ENCODE data around the gene IFI16.

Gene IFI16

DNA sequence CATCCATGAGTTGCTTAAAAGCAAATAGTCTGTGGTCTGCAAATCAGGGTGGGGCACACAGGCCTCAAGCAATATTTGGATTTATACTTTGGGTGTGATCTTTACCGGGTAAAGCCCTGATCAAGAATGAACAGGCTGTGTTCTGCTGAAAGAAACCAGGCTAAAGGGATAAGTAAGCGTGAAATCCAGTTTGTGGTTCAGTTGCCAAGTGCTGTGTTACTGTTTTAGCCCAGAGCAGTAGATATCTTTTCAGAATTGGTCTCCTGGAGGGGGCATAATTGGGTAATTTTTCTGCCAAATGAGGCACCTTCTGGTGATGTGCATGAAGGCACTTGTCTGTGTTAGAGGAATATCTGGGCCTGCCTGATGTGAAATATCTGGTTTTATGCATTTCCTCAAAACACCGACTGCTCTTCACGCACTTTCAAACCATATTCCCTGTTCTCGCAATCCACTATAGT is 45.5 kb downstream of the IFI16 start:
- no peak overlapping the region for H3K4me3 ChIP-seq
- no peak for DNase-seq (ENCODE audit: low spot score)
- TF ChIP-seq CTCF (IDR thresholded peaks at IDR 0.05) = no peak
- peak overlapping the region in 1 of 2 donors; percentile 20 for H3K27ac ChIP-seq

DNA sequence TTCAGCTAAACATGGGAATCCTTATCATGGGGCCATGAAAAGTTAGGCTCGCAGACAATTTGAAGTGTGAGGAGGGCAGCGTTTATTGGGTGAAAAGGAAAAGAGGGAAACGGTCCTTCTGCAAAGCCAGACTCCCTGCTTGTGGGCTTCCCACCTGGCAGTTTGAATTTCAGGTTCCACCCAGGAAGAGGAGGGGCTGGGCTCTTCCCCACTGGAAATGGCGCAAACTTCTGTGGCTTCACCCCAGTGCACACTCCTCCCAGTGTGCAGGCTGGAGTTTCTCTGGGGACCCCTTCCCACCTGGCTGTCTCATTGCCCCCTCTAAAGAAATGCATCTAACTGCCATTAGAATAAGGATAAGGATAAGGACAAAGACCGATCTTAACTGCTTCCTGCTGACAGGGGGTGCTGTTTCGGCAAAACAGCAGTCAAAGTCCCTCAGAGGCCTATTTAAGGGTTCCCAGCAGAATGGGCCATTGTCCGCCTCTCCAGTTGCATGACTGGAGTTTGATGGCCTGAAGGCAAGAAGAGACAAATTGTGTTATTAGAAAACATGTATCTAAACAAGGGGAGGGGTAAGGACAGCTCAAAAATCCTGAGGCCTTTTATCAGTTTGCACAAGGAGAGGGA is 46.5 kb downstream of the IFI16 start:
- DNase-seq (ENCODE audit: low spot score) = no peak
- no peak for TF ChIP-seq CTCF (IDR thresholded peaks at IDR 0.05)
- Histone ChIP-seq H3K27ac (no peak overlapping the region), H3K4me3 (no peak overlapping the region)

GRCh38 chr1:159058751-159059150 is 49.0 kb downstream of the IFI16 start:
- no peak for TF ChIP-seq CTCF (IDR thresholded peaks at IDR 0.05)
- no peak overlapping the region for H3K27ac ChIP-seq
- no peak overlapping the region for H3K4me3 ChIP-seq
- DNase-seq (ENCODE audit: low spot score) = no peak

GRCh38 chr1:159065106-159065505 is 55.4 kb downstream of the IFI16 start:
- no peak for DNase-seq (ENCODE audit: low spot score)
- Histone ChIP-seq H3K27ac (no peak overlapping the region), H3K4me3 (no peak overlapping the region)
- no peak for TF ChIP-seq CTCF (IDR thresholded peaks at IDR 0.05)

- Histone ChIP-seq H3K27ac (no peak overlapping the region), H3K4me3 (no peak overlapping the region)
- TF ChIP-seq CTCF (IDR thresholded peaks at IDR 0.05) = no peak
- DNase-seq (ENCODE audit: low spot score) = no peak
Measured at GRCh38 chr1:159066108-159066507, 56.4 kb downstream of the IFI16 start.

DNA sequence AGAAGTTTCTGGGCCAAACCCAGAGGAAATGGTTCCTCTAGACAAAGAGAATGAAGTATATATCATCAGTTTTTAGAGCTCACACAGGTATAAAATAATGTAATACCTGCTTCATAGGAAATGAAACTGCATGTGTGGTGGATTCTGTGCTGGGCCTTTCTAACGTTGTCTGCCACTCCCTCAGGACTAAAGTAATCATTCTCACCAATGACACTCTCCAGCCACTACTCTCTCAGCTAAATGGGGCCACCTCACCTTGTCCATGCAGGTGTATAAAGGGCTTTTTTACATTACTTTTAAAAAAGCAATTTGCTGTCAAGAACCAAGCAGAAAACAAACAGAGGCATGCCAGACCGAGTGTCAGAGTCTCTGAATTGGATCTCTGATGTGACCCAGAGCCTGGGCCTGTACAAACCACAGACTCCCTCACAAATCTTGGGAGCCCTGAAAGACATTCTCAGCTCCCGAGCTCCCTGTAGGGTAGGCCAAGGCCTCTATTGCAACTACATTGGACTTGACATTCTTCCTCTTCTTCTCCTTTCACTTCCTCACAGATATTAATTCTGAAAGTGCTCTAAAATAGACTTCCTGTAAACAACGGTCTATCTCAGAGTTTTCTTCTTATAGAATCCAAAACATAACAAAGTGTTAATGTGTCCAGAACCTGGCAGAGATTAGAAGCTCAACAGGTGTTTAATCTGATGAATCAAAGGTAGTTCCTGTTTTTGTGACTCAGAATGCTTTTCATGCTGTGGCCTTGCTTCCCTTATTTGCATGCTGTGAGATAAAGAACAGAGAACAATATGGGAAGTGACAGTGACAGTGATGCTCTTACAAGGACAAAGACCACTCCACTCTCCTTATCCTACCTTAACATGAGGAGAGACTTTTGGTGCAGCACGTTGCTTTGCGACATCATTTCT is 58.3 kb downstream of the IFI16 start:
- Histone ChIP-seq H3K27ac (peak overlapping the region in 1 of 2 donors; percentile 39), H3K4me3 (no peak overlapping the region)
- no peak for TF ChIP-seq CTCF (IDR thresholded peaks at IDR 0.05)
- DNase-seq (ENCODE audit: low spot score) = no peak

Data from coronary artery (tissue), 2 donors.